IPS DF 19.7 (cell line): ENCODE results near the gene GALNT14.

Source experiments
- DNase-seq: peaks from one replicate; pipeline ENCODE4 v3.0.0-alpha.2; 2013; ENCODE audit warnings: low read depth, low spot score

The GALNT14 gene

DNA sequence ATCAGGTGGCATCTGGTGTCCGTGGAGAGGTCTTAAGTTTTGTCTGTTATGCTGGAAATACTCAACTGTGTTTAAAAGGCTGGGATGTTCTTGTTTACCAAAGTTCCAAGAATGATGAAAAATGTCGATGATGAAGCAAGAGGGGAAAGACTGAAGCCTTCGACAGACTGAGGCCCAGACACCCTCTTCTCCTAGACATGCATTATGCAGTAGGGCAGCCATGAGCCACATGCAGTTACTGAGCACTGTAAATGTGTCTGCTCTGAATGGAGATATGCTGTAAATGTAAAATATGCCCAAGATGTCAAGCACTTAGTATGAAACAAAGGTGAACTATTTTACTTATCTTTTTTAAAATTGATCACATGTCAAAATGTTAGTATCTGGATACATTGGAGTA is 163.1 kb downstream of the GALNT14 start:
- no peak for DNase-seq

DNA sequence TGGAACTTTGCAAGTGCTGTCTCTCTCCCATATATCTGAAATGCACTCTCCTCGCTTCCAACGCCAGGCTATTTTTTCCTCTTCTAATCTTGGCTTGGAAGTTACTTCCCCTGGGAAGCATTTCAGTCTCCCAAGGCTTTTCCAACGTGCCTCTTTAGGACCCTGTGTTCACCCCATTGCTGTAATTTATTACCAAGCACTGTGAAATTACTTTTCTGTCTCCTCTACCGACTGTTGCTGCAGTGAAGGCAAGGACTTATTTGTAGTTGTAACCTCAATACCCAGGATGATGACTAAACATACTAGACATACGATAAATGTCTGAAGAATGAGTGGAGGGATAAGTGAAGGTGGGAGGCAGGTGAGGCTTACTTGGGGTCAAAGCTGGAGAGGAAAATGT is 163.7 kb downstream of the GALNT14 start:
- DNase-seq = no peak

DNA sequence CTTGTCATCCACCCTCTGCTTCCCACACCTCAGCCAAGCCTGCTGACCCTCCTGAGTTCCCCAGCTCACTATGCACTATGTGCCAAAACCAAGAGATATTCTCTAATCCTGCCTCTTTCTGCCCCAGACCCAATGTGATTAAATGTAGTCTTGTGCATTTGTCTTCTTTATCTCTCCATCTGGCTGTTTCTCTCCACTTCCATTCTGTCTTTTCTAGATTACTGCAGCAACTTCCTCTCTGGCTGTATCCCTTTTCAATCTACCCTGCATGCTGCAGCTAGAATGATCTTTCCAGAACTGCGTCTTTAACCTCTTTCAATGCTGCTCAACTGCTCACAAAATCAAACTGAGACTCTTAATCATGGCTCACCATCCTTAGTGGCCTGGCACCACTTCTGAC is 164.1 kb downstream of the GALNT14 start:
- DNase-seq = no peak

DNA sequence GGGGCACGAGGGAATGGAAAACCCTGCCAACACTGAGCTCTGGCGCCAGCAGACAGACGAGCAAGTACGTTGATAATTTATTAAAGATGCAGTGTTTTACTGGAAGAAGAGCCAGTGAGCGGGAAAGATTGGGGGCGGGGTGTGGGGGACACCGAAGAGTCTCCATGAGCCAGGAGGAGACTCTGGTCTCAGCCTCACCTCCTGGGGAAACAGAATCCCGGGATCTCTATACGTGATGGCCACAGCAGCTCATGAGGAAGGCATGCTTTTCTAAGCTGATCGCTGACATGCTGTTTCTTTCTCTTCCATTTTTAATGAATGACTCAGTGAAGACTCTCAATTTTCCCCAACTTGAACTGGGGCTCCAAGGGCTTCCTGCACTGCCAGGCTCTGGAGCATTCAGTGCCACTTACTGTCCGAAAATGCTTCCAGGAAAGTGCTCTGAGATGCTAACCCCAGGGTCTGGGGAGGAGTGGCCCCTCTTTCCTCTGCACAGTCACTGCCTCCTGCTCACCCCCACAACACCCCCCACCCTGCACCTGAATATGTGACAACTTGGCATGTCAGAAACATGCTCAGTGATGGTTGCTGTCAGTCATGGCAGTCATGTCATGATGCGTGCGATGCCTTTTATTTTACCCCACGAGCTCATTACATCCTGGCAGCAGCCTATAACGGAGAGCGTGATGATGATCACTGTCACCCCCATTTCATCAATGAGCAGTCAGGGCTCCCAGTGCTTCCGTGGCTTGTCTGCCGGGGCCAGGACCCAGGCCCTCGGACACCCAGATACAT is 166.8 kb downstream of the GALNT14 start:
- DNase-seq = no peak

DNA sequence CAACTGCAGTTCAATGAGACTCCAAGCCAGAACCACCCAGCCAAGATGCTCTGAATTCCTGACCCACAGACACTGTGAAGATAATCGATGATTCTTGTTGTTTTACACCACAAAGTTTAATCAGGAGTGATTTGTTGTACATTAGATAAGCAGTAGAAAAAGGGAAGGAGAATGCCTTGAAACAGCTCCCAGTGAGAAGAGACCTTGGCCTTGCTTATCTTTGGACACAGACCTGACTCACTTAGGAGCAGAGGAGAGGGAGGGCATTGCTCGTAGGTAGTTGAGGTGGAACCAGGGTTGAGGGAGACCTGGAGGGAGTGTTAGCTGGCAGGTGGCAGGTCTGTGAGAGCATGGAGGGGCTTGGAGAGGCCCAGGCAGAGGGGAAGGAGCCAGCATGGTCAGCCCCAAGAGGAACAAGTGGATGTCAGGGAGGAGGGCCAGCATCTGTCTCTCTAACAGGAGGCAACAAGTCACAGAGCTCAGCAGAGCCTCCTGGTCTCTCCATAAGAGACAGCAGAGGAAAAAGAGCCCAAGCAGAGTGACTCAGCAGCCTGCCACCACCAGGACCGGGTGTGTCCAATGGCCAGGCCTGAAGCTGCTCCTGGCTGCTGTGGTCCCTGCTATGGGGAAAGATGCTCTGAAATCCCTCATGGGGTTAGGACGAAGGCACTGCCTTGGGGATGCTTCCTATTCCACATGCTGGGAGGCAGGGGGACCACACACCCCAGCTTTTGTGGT is 169.4 kb downstream of the GALNT14 start:
- no peak for DNase-seq

DNA sequence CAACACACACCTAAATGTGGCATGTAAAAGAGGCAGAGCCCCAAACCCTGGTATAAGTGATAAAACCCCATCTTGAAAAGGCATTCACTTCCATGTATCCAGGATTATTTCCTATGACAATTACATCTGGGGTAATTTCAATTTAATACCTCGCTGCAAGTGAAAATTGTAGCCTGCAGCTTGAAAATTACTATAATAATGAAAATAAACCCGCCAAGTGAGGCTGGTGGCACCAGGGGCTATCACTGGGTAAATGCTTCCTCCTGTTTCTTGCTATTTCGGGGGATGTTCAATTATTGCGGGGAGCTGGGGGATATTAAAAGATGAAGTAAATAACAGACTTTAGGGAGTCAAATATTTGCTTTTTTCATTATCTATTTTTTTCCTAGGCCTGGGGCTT is 171.5 kb downstream of the GALNT14 start:
- DNase-seq = no peak

DNA sequence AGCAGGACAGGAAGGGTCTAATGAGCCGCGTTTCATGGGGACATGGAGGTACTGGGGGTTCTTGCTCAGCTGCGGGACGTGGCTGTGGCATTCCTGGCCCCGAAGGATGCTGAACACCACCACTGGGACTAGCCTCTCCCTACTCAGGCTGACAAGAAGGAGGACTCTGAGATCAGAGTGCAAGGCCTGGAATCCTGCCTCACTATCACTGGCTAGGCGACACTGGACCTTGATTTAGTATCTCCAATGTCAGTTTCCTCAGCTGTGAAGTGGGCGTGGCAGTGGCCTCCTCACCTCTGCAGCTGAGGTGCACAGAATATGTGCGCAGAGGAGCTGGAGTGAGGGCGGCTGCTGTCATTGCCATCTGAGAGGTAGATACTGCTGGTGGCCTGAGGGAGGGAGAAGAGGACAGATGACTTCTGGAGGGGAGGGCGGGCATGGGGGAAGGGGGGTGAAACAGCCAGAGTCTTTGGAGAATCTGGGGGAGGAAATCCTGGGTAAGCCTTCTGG is 173.2 kb downstream of the GALNT14 start:
- no peak for DNase-seq

DNA sequence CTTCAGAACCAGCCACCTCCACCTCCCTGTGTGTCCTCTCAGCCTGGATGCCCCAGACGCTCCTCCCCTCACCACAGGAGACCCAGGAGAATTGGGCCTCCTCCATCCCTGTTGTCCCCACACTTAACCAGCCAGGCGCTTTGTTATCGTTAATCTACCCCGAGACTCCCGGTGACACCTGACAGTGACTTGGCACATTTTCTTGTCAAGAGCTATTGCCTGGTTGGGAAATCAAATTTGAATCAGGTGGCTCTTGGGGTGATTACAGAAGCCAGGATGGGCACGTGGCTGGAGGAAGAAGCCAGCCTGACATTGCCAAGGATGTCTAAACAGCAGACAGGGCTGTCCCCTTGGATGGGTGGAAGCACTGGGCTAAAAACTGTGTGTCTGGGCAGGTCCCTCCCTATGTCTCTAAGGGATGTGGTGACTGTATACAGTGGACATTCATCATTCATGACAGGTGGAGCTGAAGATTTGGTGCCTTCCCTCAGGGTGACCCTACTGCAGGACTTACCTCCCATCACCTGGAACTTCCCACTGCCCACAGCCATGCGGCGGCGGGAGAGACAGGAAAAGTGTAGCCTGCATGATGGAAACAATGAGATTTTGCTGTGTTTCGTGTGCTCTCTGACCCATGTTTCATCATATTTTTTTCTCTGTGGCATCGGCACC is 173.8 kb downstream of the GALNT14 start:
- no peak for DNase-seq

DNA sequence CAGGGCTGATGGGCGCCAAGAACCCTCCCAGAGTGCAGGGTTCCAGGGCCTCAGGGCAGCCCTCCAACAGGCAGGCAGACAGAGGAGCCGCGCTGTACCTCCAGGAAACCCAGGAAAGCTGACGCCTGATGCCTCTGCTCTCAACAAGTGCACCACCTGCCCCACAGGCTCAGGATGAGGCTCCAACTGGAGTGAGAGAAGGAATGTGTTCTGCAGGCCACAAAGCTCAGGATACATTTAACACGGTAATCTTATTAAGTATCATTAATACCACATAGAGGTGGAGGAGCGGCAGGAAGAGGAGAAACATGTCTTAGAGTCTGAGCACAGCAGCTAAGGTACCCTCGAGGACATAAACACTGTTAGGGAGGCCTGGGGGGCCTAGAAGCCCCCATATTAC is 175.1 kb downstream of the GALNT14 start:
- DNase-seq = no peak

DNA sequence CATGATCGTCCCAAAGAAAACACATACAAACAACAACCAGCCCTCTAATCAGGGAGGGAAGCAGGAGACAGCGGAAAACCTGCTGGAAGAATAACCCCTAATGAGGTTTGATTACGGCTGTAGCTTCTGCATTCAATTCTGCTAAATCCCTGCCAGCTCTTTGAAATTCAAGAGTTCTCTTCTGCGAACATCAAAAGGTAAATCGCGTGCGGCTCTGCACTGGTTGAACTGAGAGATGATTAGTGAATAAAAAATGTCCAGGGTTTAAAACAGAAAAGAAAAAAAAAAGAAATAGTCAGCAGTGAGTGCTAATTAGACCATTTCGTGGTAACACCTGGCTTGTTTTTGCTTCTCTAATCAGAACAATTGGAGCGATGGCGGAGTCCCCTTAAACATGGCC is 178.0 kb downstream of the GALNT14 start:
- no peak for DNase-seq

DNA sequence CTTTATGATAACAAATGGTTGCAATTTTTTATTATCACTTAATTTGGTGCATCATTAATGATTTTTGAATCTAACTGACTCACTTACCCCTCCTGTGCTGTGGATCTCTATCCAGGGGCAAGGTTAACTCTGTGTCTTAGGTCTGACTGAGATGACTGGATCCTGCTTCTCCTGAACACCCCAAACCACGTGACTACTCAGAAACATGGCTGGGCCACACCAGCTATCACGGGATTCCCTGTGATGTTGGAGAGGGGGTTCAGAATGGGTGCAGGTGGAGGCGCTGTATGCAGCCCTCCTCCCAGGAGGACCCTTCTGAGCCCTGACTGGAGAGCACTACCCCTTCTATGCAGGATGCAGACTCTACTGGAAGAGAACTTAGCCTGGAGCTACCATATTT is 178.6 kb downstream of the GALNT14 start:
- no peak for DNase-seq

DNA sequence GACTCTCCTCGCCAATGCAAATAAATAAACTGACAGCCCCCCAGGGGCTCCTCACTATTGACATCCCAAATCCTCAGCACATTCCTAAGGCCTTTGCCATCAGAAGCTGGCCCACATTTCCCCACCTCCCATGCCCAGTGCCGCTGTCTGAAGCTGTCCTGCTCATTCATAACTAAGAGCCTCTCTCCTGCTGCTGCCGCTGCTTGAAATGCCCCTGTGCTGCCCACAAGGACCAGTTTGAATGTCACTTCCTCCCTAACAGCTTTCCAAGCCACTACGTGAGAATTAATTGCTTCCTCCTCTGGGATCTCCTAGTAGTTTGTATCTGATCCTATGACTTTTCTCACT is 179.3 kb downstream of the GALNT14 start:
- no peak for DNase-seq

DNA sequence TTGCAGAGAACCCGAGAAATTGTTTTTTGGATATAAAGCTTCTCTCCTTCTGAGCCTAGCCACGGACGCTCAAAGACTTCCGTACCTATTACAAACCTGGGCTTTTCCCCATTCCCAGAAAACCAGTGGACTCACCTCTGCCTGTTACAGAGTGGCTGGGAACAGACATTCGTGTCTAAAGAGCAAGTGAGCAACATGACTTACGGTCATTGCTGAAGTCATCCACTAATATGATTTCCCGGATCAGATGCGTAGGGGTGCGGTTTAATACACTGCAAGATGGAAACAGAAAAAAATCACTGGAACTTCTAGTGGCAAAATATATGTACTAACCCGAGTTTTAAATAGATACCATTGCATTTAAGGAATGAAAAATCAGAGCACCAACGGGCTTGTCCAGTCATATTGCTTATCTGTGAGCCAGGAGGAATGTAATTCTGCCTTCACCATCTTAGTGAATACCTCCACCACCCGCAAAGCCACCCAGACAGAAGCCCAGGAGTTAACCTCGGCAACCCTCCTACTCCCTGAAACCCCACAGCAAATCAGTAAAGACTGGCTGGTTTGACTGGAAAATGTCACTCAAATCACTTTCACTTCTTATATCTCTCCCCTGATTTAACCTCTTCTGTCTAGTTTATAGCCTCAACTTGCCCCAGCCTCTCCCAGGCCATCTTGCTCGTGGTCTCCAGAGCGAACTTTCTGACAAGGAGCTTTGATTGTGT is 179.9 kb downstream of the GALNT14 start:
- DNase-seq = no peak

DNA sequence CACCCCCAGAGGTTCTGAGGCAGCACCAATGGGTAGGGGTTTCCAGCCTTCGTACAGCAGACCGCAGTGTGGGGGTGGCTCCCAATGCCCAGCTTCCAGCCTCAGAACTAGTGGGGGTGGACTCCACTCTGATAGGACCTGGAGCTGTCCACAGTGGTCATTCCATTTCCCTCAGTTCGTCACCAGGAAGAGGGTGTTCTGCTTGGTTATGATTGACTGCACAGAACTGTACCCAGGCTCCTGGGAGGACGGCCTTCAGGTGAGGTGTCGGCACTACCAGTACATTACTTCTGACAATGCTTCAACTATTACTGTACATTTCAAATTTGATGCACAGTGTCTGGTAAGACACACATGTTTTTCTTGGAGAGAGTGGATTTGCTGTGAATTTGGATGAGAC is 180.6 kb downstream of the GALNT14 start:
- no peak for DNase-seq

DNA sequence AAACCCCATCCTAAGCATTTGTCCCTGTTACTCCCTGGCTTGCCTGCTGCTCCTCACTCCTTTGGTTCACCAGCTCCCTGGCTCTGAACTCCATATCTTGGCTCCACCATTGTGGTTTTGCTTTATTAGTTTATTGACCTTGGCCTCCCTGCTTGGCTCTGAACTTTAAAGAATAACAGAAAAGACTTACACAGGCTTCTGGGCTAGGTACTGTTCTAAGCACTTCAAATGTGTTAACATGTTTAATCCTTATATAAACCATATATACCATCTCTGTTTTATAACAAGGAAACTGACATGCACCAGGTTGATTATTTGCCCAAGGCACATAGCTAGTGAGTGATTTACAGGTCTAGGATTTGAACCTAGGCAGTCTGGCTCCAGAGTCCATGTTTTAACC is 181.2 kb downstream of the GALNT14 start:
- DNase-seq = no peak

DNA sequence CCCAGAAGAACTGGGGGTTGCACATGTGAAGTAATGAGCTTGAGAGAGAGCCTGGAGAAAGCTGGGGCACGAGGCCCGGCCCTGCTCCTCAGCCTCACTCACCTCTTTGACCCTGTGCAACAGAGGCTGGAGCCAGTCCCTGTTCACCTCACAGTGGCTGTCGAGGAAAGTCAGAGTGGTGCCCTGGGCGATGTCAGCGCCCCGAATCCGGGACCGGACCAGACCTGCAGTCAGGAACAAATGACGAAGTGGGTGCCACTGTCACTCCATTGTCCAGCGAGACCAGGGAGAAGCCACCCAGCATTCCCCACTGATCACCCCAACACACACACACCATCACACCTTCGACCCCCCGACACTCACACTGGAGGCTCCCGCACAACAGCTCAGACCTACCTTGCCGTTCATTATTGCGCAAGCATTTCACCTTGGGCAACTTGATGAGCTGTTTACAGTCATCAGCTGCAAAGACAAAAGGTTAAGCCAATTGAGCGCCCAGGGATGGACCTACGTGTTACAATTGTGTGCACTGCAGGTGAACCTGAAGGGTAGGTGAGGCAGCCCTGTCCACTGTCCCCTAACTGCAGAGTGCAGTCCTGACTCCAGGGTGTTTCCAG is 182.6 kb downstream of the GALNT14 start:
- DNase-seq = no peak

DNA sequence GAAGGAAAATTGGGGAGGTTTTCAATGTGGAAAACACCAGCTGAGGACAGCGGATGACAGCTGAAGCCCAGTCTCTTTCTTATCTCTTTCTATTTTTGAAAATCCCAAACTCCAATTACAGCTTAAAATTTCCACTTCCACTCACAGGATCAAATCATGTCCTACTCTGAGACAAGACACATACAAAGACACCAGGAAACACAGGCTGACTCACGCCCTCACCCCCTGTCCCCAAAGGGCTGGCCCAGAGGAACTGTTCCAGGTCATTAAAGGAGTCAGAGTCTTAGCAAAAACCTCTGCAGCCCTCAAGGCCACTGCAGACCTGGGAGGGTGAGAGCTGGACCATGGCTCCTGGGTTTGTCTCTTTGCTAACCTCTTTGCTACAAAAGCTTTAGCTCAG is 187.9 kb downstream of the GALNT14 start:
- no peak for DNase-seq

DNA sequence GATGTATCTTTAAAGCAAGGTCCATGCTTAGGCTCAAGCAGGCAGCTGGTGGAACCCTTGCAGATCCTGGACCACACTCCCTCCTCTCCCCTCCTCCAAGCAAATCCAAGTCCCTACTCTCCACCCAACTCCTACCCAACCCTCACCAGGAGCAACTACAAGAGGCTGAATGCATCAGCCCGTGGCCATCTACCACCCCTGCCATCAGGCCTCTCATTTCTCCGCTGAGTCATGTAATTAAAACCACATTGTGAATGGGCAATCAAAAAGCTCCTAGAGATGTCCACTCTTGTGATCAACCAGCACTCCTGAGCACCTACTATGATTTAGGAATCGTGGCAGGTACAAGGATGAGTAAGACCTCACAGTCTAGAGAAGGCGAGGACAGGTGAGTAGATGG is 188.8 kb downstream of the GALNT14 start:
- no peak for DNase-seq

DNA sequence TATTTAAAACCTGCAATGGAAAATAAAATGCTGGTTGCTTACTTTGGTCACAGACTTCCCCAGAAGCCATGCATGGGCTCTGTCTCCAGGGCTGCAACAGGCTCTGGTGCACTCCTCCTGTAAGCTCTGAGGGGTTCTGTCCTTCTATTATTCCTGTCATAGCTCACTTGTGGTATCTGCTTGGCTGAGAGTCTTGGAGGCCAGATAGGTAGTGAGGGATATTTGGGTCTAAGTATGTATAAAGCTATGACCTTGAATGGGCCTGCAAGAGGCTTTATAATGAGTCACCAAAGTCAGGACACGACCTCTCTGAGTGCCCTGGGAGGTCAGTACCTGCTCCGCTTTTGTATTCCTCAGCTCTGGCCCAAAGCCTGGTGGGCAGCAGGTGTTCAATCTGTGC is 189.4 kb downstream of the GALNT14 start:
- no peak for DNase-seq

DNA sequence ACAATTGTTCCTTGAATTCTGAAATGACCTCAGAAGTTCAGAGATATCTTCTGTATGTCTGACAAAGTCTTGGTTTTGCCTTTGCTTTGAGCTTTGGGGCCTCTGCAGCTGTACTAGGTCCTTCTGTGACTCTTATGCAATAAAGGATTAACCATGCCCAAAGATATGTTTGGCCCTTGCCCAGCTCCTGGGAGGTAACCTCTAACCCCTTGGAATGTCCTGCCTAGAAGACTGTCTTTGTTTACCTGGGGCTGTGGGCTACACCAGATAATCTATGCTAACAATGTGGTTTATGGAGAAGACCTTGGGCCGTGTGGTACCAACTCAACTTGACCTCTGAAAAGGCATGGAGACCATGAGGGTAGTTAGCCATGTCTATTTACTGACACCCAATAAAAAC is 190.1 kb downstream of the GALNT14 start:
- no peak for DNase-seq

DNA sequence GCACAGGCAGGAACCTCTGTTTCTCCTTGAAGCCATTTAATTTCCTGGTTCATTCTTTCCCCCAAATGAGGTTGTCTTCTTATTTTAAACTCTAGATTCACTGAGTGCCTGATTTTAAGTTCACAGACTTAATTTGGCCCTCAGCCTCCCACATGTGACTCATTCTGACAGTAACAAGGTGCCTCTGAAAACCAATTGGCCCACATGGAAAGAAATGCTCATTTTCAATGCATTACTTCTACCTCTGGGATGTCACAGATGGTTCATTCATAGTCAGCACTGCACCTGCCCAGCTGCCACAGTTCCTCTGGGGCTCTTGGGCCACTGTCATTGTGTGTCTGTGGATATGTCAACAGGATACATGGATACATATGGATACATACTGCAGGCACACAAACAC is 190.6 kb downstream of the GALNT14 start:
- DNase-seq = no peak

DNA sequence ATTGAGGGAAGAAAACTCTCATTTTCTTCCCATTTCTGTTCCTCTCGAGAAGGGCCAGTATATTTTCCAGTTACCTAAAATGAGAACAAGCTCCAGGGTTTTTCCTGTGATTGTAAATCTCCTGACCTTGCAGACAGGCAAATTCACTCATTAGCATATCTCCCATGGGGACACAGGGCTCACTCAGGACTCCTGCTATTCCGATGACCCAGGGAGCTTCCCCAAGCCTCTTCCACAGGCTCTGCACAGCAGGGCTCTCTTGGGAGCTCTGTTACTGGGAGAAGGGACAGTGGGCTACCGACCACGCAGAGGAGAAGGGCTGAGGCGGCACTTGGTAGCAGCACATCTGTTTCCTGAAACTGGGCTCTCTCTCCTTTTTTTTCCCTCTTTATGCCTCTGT is 195.8 kb downstream of the GALNT14 start:
- no peak for DNase-seq
